Adrenal gland (tissue), 5 donors: ENCODE measurements around the gene PAQR9.

Experiments used
- CTCF ChIP-seq, 6 experiments: fragments of 450-650 bp in 4 of 6; fragments of 200-600 bp in 2 of 6; sonication (generic) in 1 of 6; IDR thresholded peaks; 1 replicate in 5 of 6; 2 replicates in 1 of 6; pipeline versions ENCODE4 v1.5.1 to v1.8.0; 2016 to 2021; ENCODE audit warnings: antibody characterized with exemption in 6 of 6, mild to moderate bottlenecking in 2 of 6, moderate library complexity in 1 of 6
- POLR2A ChIP-seq, 2 donors: fragments of 450-650 bp; IDR thresholded peaks; one replicate each; pipeline ENCODE4 v1.6.1; 2017; ENCODE audit warnings: antibody characterized with exemption in 2 of 2, mild to moderate bottlenecking in 2 of 2, moderate library complexity in 1 of 2
- donor health status: DM: no; HTN: no; CAD: no.

GRCh38 chr3:142975316-142975995 lies 12.0 kb upstream of the PAQR9 start:
- TF ChIP-seq POLR2A (IDR thresholded peaks at IDR 0.05) (no peak), CTCF (IDR thresholded peaks at IDR 0.05) (no peak)
